Measurements from ENCODE around the gene TRAPPC6A.

DNA sequence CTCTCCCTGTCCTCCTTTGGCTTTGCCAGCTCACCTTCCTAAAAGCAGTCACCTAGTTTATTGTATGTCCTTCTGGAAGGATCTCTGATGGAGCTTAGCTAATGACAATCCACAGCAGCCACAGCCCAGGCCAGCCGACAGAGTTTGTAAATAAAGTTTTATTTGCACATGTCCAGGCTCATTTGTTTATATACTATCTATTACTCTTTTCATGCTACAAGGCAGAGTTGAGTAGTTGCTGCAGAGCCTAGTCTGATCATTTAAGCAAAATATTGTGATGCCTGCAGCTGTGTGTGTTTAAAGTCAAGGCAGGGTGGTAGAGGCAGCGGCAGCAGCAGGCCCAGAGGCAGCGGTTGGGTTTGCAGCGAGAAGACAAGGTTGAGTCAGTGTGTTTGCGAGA, 49.9 kb downstream of the TRAPPC6A start:
- TF ChIP-seq, protein P1, sequence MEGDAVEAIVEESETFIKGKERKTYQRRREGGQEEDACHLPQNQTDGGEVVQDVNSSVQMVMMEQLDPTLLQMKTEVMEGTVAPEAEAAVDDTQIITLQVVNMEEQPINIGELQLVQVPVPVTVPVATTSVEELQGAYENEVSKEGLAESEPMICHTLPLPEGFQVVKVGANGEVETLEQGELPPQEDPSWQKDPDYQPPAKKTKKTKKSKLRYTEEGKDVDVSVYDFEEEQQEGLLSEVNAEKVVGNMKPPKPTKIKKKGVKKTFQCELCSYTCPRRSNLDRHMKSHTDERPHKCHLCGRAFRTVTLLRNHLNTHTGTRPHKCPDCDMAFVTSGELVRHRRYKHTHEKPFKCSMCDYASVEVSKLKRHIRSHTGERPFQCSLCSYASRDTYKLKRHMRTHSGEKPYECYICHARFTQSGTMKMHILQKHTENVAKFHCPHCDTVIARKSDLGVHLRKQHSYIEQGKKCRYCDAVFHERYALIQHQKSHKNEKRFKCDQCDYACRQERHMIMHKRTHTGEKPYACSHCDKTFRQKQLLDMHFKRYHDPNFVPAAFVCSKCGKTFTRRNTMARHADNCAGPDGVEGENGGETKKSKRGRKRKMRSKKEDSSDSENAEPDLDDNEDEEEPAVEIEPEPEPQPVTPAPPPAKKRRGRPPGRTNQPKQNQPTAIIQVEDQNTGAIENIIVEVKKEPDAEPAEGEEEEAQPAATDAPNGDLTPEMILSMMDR (IDR thresholded peaks at IDR 0.05) = no peak
- TF ChIP-seq POLR2A (IDR thresholded peaks at IDR 0.05) = no peak
- TF ChIP-seq POLR2AphosphoS5 (IDR thresholded peaks at IDR 0.05) = no peak

Measured in suprapubic skin (tissue), 4 donors.